SK-N-SH treated with all-trans-retinoic acid at 6 μM for 48 hours (cell line): ENCODE results near the gene MEF2C.

Source experiments
- ATAC-seq: fragments of 200-7000 bp; cut with Tn5 transposase; 3 replicates; pipeline ENCODE4 v1.9.1; 2020; ENCODE audit warnings: mild to moderate bottlenecking, moderate library complexity
- ARNTL ChIP-seq: fragments of 450-650 bp; formaldehyde crosslinking; IDR thresholded peaks from 2 replicates; pipeline ENCODE4 v1.5.0; 2020; ENCODE audit warnings: low read depth, mild to moderate bottlenecking, moderate library complexity, borderline replicate concordance
- BACH2 ChIP-seq: fragments of 250-450 bp; sonication (Bioruptor Pico); IDR thresholded peaks from 2 replicates; pipeline ENCODE4 v1.9.0; 2021; ENCODE audit warnings: mild to moderate bottlenecking, borderline replicate concordance
- CREB5 ChIP-seq: fragments of 250-450 bp; sonication (Bioruptor Pico); IDR thresholded peaks from 2 replicates; pipeline ENCODE4 v1.5.1; 2020; ENCODE audit warnings: low read depth, mild to moderate bottlenecking, moderate library complexity
- CSDC2 ChIP-seq: fragments of 250-450 bp; sonication (Bioruptor Pico); IDR thresholded peaks from 2 replicates; pipeline ENCODE4 v1.5.0; 2020; ENCODE audit warnings: mild to moderate bottlenecking, moderate library complexity
- CSRNP3 ChIP-seq: fragments of 250-450 bp; sonication (Bioruptor Pico); IDR thresholded peaks from 2 replicates; pipeline ENCODE4 v1.5.1; 2021; ENCODE audit warnings: mild to moderate bottlenecking, moderate library complexity
- ESRRG ChIP-seq: fragments of 250-450 bp; sonication (Bioruptor Pico); IDR thresholded peaks from 2 replicates; pipeline ENCODE4 v1.6.1; 2021; ENCODE audit warnings: mild to moderate bottlenecking
- GLIS3 ChIP-seq: fragments of 250-450 bp; sonication (Bioruptor Pico); IDR thresholded peaks from 2 replicates; pipeline ENCODE4 v1.5.0; 2020; ENCODE audit warnings: mild to moderate bottlenecking, moderate library complexity
- ISL1 ChIP-seq: fragments of 250-450 bp; sonication (Bioruptor Pico); IDR thresholded peaks from 2 replicates; pipeline ENCODE4 v2.1.2; 2022; ENCODE audit warnings: mild to moderate bottlenecking, moderate library complexity
- OSR1 ChIP-seq: fragments of 250-450 bp; sonication (Bioruptor Pico); IDR thresholded peaks from 2 replicates; pipeline ENCODE4 v1.8.0; 2022; ENCODE audit warnings: moderate library complexity, mild to moderate bottlenecking, inconsistent platforms
- PATZ1 ChIP-seq: fragments of 250-450 bp; sonication (Bioruptor Pico); IDR thresholded peaks from 2 replicates; pipeline ENCODE4 v1.8.0; 2020; ENCODE audit warnings: mild to moderate bottlenecking, moderate library complexity, borderline replicate concordance
- POU6F1 ChIP-seq: fragments of 250-450 bp; sonication (Bioruptor Pico); IDR thresholded peaks from 2 replicates; pipeline ENCODE4 v1.8.0; 2021; ENCODE audit warnings: low read depth, mild to moderate bottlenecking, moderate library complexity, borderline replicate concordance
- PPARA ChIP-seq: fragments of 250-450 bp; sonication (Bioruptor Pico); IDR thresholded peaks from 2 replicates; pipeline ENCODE4 v1.5.0; 2020; ENCODE audit warnings: mild to moderate bottlenecking, borderline replicate concordance
- RARB ChIP-seq: fragments of 250-450 bp; sonication (Bioruptor Pico); IDR thresholded peaks from 2 replicates; pipeline ENCODE4 v1.8.0; 2021; ENCODE audit warnings: mild to moderate bottlenecking, moderate library complexity
- SNAI2 ChIP-seq: fragments of 250-450 bp; sonication (Bioruptor Pico); IDR thresholded peaks from 2 replicates; pipeline ENCODE4 v1.5.0; 2020; ENCODE audit warnings: mild to moderate bottlenecking, moderate library complexity
- TCF4 ChIP-seq: fragments of 250-450 bp; sonication (Bioruptor Pico); IDR thresholded peaks from 2 replicates; pipeline ENCODE4 v1.8.0; 2021; ENCODE audit warnings: mild to moderate bottlenecking, moderate library complexity, borderline replicate concordance
- TOX ChIP-seq: fragments of 250-450 bp; sonication (Bioruptor Pico); IDR thresholded peaks from 2 replicates; pipeline ENCODE4 v1.8.0; 2021; ENCODE audit warnings: mild to moderate bottlenecking, moderate library complexity, borderline replicate concordance
- TSHZ2 ChIP-seq: fragments of 250-450 bp; sonication (Bioruptor Pico); IDR thresholded peaks from 2 replicates; pipeline ENCODE4 v1.5.0; 2020; ENCODE audit warnings: mild to moderate bottlenecking, moderate library complexity
- ZC3H10 ChIP-seq: fragments of 250-450 bp; sonication (Bioruptor Pico); IDR thresholded peaks from 2 replicates; pipeline ENCODE4 v1.5.1; 2021; ENCODE audit warnings: mild to moderate bottlenecking, moderate library complexity
- ZFP3 ChIP-seq: fragments of 250-450 bp; sonication (Bioruptor Pico); IDR thresholded peaks from 2 replicates; pipeline ENCODE4 v1.5.0; 2020; ENCODE audit warnings: mild to moderate bottlenecking, moderate library complexity
- ZFP30 ChIP-seq: fragments of 450-650 bp; formaldehyde crosslinking; IDR thresholded peaks from 2 replicates; pipeline ENCODE4 v1.5.0; 2022; ENCODE audit warnings: mild to moderate bottlenecking, moderate library complexity
- ZNF565 ChIP-seq: fragments of 450-650 bp; formaldehyde crosslinking; conservative IDR thresholded peaks from 2 replicates; pipeline ENCODE4 v1.5.0; 2020; ENCODE audit warnings: low read depth, mild to moderate bottlenecking, moderate library complexity
- ZNF70 ChIP-seq: fragments of 450-650 bp; formaldehyde crosslinking; IDR thresholded peaks from 2 replicates; pipeline ENCODE4 v1.5.0; 2020; ENCODE audit warnings: mild to moderate bottlenecking, moderate library complexity
- ZNF8 ChIP-seq: fragments of 450-650 bp; formaldehyde crosslinking; IDR thresholded peaks from 2 replicates; pipeline ENCODE4 v1.5.0; 2020; ENCODE audit warnings: mild to moderate bottlenecking, moderate library complexity

The MEF2C gene

GRCh38 chr5:88813244-88813643 is 69.7 kb downstream of the MEF2C start:
- TF ChIP-seq TSHZ2 (CRISPR knock-in tag) (no peak), RARB (no peak), PPARA (CRISPR knock-in tag) (no peak), BACH2 (no peak), ZFP3 (CRISPR knock-in tag) (no peak), ZFP30 (CRISPR knock-in tag) (no peak), OSR1 (CRISPR knock-in tag) (no peak), SNAI2 (CRISPR knock-in tag) (no peak), ZNF565 (CRISPR knock-in tag) (no peak), CSRNP3 (CRISPR knock-in tag) (no peak), ESRRG (CRISPR knock-in tag) (no peak)

GRCh38 chr5:88808153-88808552 is 74.8 kb downstream of the MEF2C start:
- no peak for ATAC-seq
- TF ChIP-seq ZNF8 (CRISPR knock-in tag): no peak
- no peak for TF ChIP-seq TOX (CRISPR knock-in tag)
- TF ChIP-seq POU6F1 (CRISPR knock-in tag): no peak
- TF ChIP-seq TSHZ2 (CRISPR knock-in tag): no peak
- no peak for TF ChIP-seq ISL1 (CRISPR knock-in tag)
- TF ChIP-seq ZFP3 (CRISPR knock-in tag): no peak
- TF ChIP-seq GLIS3: no peak
- TF ChIP-seq ZNF70: no peak
- no peak for TF ChIP-seq PPARA (CRISPR knock-in tag)
- no peak for TF ChIP-seq RARB
- no peak for TF ChIP-seq TCF4
- no peak for TF ChIP-seq CSRNP3 (CRISPR knock-in tag)
- no peak for TF ChIP-seq OSR1 (CRISPR knock-in tag)
- TF ChIP-seq ZC3H10: no peak
- no peak for TF ChIP-seq ARNTL (CRISPR knock-in tag)
- TF ChIP-seq PATZ1 (CRISPR knock-in tag): no peak
- no peak for TF ChIP-seq CSDC2 (CRISPR knock-in tag)
- TF ChIP-seq CREB5 (CRISPR knock-in tag): no peak
- TF ChIP-seq ZNF565 (CRISPR knock-in tag): no peak
- TF ChIP-seq BACH2: no peak

More at GRCh38 chr5:88813244-88813643, 69.7 kb downstream of the MEF2C start:
- no peak for ATAC-seq
